HG03135 (cell line): ENCODE data around the gene WASHC3.
"Not testable (repeated sequence)": the region's sequence is repeated elsewhere in the genome, so short reads cannot be mapped to it uniquely, and the experiment has no call there.

Experiments used
- ATAC-seq: cut with Tn5 transposase; IDR thresholded peaks from one replicate; pipeline ENCODE4 v1.9.1; 2021; ENCODE audit warnings: mild to moderate bottlenecking, moderate library complexity; ENCODE audit not compliant: unreplicated experiment

WASHC3 gene, protein sequence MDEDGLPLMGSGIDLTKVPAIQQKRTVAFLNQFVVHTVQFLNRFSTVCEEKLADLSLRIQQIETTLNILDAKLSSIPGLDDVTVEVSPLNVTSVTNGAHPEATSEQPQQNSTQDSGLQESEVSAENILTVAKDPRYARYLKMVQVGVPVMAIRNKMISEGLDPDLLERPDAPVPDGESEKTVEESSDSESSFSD

DNA sequence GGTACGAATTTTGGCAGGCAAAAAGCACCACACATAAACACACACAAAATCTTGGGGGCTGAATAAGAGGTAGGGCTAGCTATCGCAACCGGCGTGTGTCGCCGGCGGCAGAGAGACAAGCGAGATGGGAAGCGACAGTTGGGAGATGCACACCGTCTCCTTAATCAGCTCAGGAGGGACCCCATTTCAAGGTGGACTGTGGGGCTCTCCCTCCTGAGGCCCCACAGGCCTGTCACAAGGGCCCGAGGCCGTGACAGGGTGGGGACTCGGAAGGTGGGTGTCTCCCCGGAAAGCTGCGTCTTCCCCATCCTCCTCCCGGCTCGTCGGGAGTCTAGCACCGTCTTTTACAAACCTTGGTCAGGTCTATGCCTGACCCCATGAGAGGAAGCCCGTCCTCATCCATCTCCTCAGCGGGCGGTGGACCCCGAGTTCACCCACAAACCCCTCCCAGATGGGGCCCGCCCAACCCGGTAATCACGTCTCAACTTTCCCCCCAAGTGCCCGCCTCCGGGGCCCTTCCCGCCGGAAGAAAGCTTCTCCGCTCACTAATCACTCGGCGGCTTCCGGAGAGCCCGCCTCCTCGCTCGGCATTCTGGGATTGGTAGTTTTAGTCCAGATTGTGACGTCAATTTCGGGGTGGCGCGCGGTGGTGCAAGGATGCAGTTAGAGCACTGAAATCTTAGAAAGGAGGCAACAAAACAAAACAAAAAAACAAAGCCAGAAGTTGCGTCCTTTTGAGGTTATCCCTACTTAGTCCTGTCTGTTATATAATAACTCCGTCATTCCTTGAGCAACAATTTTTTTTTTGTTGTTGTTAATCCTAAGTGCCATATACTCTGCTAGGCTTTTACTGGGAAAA lies at the start of gene WASHC3:
TSS of gene WASHC3 (minus strand) at position 432 of the 859 bp plus-strand sequence. CDS start at position 403, 29 bp downstream.
- ATAC-seq, result peak; percentile 94

DNA sequence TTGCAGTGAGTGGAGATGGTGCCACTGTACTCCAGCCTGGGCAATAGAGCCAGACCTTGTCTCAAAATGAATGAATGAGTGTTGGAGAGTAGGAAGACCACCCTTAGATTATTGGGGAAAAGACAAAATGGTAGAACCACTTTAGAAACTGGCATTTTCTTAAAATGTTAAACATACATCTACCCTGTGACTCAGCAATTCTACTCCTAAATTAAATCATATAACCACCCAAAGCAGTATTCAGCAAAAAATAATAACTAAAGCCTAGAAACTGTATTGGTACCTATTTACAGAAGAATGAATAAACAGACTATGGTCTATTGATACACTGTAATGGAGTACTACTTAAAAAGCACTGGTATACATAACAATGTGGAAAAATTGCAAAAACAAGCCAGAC lies 49.0 kb upstream of the WASHC3 start:
- ATAC-seq, result no peak

DNA sequence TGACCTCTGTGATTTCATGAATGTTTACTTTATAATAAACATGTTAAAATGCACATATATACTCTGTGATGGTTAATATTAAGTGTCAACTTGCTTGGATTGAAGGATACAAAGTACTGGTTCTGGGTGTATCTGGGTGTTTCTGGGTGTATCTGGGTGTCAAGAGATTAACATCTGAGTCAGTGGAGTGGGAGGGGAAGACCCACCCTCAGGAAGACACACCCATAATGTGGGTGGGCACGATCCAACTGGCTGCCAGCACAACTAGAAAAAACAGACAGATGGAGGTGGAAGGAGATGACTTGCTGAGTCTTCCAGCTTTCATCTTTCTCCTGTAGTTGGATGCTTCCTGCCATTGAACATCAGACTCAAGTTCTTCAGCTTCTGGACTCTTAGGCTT lies 46.2 kb upstream of the WASHC3 start:
- no peak for ATAC-seq

DNA sequence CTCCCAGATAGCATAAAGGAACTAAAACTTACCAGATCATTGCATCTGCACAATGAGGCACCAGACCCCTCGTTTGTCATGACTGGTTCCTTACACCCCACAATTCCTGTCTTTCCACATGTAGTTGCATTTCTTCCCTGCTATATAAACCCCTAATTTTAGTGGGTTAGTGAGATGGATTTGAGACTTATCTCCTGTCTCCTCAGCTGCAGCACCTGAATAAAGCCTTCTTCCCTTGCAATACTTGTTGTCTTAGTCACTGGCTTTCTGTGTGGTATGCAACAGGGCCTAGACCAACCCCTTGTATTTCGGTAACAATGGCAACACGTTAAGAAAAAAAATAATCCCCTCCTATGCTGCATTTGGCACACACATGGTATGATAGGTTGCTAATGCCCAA lies 45.1 kb upstream of the WASHC3 start:
- ATAC-seq, result no peak

DNA sequence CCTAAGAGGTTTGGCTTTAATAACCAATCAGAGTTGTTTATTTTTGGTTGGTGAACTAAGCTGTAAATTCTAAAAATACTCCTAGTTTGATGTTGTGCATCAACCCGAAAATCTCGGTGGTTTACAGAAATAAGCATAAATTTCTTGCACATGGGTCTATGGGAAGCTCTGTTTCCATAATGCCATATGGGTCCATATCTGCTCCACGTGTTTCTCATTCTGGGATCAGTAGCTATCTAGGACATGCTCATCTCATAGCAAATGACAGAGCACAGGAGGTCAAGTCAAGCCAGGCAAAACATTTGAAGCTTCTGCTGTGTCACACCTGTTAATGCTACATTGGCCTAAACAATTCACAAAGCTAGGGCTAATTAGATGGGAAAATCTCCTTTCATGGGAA lies 35.1 kb upstream of the WASHC3 start:
- no peak for ATAC-seq

DNA sequence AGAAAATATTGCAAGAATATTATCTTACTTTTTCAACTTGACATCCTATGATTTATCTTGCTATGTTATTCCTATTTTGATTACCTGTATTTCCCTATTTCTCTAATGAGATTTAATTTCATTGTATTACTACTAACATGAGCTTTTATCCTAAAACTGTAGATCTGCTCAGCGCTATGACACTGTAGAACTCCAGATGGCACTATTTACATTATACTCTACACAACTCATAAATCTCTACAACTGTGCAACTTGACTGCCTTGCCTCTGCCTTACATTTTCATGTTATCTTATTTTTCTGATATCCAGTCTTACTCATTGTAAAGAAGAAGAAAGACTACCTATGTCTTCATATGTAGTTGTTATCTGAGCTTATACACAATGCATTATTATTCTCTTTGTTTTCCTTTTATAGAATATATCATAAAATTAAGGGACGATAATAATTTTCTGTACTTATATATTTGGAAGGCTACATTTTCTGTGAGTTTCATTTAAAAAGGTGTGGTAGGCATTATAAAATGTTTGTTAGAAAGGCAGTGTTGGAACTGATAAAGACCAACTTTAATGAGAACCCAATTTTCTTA lies 34.0 kb upstream of the WASHC3 start:
- no peak for ATAC-seq

DNA sequence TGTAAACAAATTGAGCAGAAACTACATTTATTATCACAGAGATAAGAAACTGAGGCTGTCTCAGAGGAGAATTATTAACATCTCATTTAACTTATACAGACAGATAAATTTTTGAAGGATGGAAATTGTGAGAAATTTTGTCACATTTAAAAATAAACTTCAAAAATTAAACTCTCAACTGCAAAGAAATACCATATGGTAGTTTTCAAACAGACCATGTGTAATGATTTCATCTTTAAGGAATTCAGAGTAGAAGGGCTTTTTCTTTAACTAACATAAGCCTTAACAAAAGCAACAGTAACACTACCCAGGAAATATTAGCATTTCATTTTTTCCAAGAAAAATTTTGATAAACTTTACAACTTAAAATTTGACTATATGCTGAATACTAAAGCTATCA lies 31.5 kb upstream of the WASHC3 start:
- ATAC-seq, result no peak

DNA sequence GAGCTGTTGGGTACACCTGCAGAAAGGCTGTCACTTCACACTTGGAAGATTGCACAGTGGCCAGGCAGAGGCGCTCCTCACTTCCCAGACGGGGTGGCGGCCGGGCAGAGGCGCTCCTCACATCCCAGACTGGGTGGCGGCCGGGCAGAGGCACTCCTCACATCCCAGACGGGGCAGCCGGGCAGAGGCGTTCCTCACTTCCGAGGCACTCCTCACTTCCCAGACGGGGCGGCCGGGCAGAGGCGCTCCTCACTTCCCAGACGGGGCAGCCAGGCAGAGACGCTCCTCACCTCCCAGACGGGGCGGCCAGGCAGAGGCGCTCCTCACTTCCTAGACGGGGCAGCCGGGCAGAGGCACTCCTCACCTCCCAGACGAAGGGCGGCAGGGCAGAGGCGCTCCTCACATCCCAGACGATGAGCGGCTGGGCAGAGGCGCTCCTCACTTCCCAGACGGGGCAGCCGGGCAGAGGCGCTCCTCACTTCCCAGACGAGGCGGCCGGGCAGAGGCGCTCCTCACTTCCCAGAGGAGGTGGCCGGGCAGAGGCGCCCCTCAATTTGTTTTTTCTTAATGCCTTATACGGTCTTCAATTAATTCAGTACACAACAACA lies 27.5 kb upstream of the WASHC3 start:
- ATAC-seq, result not testable (repeated sequence)

DNA sequence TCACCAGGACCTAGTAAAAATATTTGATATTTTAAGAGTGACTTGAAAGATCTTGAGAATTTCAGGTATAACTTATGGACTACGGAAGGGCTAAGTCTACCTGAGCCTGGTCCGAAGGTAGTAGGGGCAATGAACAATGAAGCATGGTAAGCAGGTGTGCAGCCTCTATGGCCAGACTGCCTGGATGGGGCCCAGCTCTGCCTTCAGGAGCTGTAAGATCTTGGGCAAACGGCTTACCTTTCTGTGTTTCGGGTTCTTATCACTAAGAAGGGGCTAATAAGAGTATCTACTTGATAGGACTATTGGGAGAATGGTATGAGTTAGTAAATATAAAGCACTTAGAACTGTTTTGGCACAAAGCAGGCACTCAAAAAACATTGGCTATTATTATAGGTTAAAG lies 19.1 kb upstream of the WASHC3 start:
- no peak for ATAC-seq

DNA sequence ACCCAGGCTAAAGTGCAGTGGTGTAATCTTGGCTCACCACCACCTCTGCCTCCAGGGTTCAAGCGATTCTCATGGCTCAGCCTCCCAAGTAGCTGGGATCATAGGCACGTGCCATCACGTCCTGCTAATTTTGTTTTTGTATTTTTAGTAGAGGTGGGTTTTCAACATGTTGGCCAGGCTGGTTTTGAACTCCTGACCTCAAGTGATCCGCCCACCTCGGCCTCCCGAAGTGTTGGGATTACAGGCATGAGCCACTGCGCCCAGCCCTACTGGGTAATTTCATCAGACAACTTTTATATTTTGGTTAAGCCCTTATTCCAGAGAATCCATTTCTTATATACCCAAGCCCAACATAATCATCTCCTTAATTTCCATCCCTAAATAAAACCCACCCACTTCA lies 10.3 kb upstream of the WASHC3 start:
- ATAC-seq, result not testable (repeated sequence)

DNA sequence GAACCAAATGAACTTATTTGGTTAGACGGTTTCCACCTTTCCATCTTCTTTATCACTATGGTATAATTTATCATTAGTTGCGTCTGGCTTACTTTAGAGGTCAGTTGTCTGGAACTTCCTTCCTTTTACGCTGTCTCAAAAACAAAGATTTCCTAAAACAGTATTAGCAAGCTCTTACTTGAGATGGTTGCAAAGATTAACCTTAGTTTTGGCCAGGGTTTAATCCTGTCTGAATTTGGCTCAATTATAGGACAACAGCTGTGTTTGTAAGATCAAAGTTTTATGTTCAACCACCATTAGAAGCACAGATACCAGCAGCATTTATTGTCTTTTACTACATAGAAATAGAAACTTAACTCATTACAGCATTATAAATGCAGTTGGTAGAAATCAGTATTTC lies 7.9 kb upstream of the WASHC3 start:
- ATAC-seq, result no peak

DNA sequence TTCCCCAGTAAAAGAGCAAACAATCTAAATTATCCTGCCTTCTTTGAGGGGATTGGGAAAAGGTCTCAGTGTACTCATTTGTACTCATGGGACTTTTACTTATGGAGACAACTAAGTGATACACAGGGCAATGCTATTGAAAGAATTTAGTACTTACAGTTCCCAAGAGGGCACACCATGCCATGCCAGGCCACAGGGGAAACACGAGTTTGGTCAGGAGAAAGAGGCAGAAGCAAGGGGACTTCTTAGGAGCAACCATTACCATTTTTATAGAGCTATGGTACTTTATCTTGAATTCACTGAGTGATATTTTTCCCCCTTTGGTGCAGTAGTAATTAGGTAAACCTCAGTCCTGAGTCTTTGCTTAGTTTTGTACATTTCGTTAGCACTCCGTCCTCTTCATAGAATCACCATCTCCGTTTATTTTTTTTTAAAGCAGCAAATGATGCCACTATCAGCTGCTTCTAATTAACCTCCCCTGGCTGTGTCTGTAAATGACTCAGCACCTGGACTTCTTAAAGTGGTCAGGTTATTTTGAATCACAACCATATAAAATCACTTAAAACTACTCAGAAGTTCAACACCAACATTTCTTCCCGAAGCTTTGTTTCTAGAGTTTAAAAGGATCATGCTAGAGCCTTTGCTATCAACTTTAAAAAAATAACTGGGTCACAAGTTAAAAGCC lies 5.9 kb upstream of the WASHC3 start:
- ATAC-seq, result no peak

DNA sequence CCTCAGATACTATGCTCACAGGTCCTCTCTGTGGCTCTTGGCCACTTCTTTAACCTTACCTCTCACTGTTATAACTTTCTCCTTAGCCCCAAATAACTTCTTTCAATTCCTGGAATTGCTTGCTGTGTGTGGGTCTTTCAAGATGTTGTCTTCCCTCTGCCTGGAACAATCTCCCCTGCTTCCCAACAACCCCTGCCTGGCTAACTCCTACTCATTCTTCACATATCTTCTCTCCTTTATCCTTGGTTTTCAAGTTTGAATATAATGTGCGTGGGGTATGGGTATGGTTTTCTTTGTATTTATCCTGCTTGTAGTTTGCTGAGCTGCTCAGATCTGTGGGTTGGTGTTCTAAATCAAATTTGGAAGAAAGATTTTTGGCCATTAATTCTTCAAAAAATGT lies 2.7 kb upstream of the WASHC3 start:
- ATAC-seq, result no peak

DNA sequence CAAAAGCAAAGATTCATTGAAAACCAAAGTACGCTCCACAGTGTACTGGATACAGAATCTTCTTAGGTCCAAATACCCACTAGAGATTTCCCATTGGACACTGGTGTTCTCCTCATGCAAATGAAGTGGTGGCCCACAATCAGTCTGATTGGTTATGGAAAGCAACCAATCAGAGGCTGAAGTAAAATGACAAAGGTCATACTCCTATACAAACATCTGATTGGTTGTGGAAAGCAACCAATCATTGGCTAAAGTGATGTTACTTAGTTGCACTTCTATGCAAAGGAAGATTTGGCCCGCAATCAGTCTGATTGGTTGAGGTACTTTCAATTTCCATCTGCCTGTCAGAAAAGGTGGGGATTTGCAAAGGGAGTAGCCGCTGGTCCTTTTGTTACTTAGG lies 1.3 kb upstream of the WASHC3 start:
- no peak for ATAC-seq

DNA sequence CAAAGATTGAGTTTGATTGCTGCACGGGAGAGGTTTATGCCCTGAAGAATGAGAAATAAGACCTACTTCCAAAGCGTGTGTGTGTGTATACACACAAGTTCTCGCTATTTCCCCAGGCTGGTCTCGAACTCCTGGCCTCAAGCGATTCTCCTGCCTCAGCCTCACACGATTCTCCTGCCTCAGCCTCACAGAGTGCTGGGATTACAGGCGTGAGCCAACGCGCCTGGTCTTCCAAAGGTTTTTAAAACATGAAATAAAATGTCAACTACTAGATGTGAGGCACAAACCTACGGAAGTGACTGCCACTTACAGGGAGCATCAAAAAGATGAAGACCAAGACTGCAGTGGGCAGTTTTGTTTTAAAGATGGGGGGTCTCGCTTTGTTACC lies 622 bp upstream of the WASHC3 start:
- no peak for ATAC-seq

DNA sequence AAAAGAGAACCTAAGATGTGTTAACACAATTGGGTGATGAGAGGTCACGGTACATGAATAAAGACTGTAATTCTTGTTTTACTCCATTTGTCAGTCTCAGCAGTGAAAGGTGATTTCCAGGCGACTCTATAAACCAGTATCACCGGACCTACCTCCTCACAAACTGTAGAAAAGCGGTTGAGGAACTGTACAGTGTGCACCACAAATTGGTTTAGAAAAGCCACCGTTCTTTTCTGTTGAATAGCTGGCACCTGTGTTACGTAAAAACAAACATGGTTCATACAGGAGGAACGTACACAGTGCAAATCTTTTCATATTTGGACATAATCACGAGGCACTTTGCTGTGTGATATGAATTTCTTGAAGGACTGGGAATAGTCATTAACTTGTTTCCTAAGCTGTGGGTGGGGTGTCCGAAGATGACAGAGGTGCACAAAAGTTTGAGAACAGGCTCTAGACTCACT lies 663 bp downstream of the WASHC3 start:
- peak; percentile 37 for ATAC-seq

DNA sequence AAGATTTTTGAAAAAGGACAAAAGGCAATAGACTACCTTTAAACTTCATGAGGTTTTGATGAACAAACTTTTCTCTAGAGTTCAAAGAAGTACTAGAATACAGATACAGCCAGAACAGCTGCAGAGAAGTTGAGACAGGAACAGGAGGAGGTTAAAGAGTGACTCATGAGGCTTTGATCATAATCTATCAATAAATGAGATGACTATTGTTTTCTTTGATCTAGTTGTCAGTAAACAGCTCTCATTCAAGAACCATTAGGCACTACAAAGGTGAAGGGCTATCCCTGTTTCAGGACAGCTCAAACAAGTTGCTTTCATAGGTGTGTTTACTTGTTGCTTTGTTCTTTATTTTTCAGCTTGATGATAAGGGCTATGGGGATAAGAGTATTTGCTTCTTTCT lies 2.4 kb downstream of the WASHC3 start:
- no peak for ATAC-seq

DNA sequence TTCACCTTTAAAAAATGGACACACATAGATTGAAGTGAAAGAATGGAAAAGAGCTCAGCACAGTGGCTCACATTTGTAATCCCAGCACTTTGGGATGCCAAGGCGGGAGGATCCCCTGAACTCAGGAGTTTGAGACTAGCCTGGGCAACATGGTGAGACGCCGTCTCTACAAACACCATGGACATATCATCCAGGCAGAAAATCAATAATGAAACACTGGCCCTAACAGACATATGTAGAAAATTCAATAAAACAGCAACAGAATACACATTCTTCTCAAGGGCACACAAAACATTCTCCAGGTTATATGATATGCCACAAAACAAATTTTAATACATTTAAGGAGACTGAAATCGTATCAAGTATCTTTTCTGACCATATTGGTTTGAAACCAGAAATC lies 7.4 kb downstream of the WASHC3 start:
- no peak for ATAC-seq

DNA sequence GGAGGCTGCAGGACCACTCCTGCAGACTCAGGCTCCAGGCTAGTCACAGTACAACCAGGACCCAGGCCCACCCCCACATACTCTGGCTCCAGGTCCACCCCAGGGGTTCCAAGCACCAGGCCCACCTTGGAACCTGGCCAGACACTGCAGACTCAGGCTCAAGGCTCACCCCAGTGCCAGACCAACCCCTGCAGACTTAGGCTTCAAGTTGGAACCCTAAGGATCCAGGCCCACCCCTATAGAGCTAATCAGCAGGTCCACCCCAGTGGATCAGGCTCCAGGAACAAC lies 8.8 kb downstream of the WASHC3 start:
- no peak for ATAC-seq

DNA sequence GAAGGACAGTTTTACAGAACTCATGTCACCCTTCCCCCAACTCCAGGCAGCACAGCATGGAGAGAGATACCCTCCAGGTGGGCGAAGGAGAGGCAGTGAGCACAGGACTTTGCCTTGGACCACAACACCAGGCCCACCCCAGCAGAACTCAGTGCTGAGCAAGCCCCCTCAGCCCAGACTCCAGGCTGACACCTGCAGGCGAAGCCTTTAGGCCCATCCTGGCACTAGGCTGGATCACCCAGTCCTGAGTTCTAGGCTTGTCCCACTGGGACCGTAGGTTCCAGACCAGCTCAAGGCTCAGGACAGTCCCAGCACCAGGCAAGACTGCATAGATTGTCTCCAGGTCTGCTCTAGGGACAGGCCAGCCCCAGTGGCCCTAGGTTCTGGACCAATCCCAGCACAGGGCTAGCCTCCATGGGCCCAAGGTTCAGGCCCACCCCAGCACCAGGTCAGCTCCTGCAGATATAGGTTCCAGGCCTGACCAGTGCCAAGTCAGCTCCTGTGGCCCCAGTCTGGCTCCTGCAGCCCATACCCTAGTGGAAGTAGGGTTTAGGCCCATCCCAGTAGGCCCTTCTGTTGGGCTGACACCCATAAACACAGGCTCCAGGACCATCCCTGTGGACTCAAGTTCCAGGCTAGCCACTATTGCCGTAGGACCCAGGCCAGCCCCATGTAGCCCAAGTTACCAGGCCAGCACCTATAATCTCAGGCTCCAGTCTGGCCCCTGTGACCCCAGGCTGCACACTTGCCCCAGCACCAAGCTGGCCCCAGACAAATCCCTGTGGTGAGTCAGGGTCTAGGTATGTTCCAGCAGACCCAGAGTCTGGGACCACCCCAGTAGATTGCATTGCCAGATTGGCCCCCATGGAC lies 9.4 kb downstream of the WASHC3 start:
- ATAC-seq, result no peak
